Neural cell (in vitro differentiated cells): Measurements from ENCODE around the gene NNT. TPM values are rescaled to one million over a fixed set of nuclear protein-coding genes. Genes with fewer than 3 reads are reported as not detected.

Source experiments
- H2AFZ ChIP-seq: fragments of 200-600, 300-800 bp; sonication (generic), shearing (Covaris generic); 2 replicates; pipeline ENCODE4 v1.6.0; 2014; ENCODE audit warnings: low read depth, mild to moderate bottlenecking, antibody characterized with exemption, low read length, moderate library complexity
- H3F3A ChIP-seq: fragments of 200-600 bp; shearing (Covaris generic); 2 replicates; pipeline ENCODE4 v1.6.1; 2016; ENCODE audit warnings: mild to moderate bottlenecking, moderate library complexity, mixed read lengths, antibody characterized with exemption, low read length; ENCODE audit not compliant: insufficient read depth, poor library complexity, severe bottlenecking
- H3K27ac ChIP-seq: fragments of 200-600, 300-800 bp; sonication (generic), shearing (Covaris generic); 2 replicates; pipeline ENCODE4 v1.5.1; 2014; ENCODE audit warnings: mild to moderate bottlenecking, low read length, moderate library complexity
- H3K27me3 ChIP-seq: fragments of 300-800, 200-600 bp; sonication (generic), shearing (Covaris generic); 2 replicates; pipeline ENCODE4 v1.6.0; 2014; ENCODE audit warnings: mild to moderate bottlenecking, low read depth, low read length, moderate library complexity; ENCODE audit not compliant: insufficient read depth
- H3K36me3 ChIP-seq: fragments of 300-800, 200-600 bp; sonication (generic), shearing (Covaris generic); 2 replicates; pipeline ENCODE4 v1.5.1; 2014; ENCODE audit warnings: mild to moderate bottlenecking, antibody characterized with exemption, low read length, moderate library complexity; ENCODE audit not compliant: insufficient read depth
- H3K4me2 ChIP-seq: fragments of 300-800, 200-600 bp; sonication (generic), shearing (Covaris generic); 2 replicates; pipeline ENCODE4 v1.6.0; 2014; ENCODE audit warnings: mild to moderate bottlenecking, low read length
- H3K4me3 ChIP-seq: fragments of 300-800, 200-600 bp; sonication (generic), shearing (Covaris generic); 2 replicates; pipeline ENCODE4 v1.5.1; 2014; ENCODE audit warnings: mild to moderate bottlenecking, low read length, moderate library complexity
- H3K79me2 ChIP-seq: fragments of 200-600 bp; shearing (Covaris generic); replicated peaks from 2 replicates; pipeline ENCODE4 v1.6.0; 2014; ENCODE audit warnings: mild to moderate bottlenecking, low read length, moderate library complexity; ENCODE audit not compliant: insufficient read depth
- H3K9ac ChIP-seq: fragments of 300-800, 200-600 bp; sonication (generic), shearing (Covaris generic); 2 replicates; pipeline ENCODE4 v1.6.1; 2016; ENCODE audit warnings: mild to moderate bottlenecking, low read length, mixed read lengths
- H3K9me2 ChIP-seq: fragments of 200-600 bp; shearing (Covaris generic); 2 replicates; pipeline ENCODE4 v1.6.1; 2016; ENCODE audit warnings: mild to moderate bottlenecking, low read length, mixed read lengths; ENCODE audit not compliant: insufficient read depth
- H3K9me3 ChIP-seq: fragments of 200-600, 300-800 bp; sonication (generic), shearing (Covaris generic); 2 replicates; pipeline ENCODE4 v1.6.1; 2016; ENCODE audit warnings: mild to moderate bottlenecking, mixed run types, low read length, moderate library complexity, mixed read lengths
- H4K20me1 ChIP-seq: fragments of 200-600 bp; shearing (Covaris generic); 2 replicates; pipeline ENCODE4 v1.6.1; 2016; ENCODE audit warnings: mild to moderate bottlenecking, mixed run types; ENCODE audit not compliant: insufficient read depth
- EP300 ChIP-seq: fragments of 450-650 bp; conservative IDR thresholded peaks from 2 replicates; pipeline ENCODE4 v1.6.1; 2014; ENCODE audit warnings: antibody characterized with exemption, mild to moderate bottlenecking, moderate library complexity; ENCODE audit not compliant: poor library complexity, severe bottlenecking
- EZH2 ChIP-seq: fragments of 200-600, 300-800 bp; shearing (Covaris generic), sonication (generic); IDR thresholded peaks from 2 replicates; pipeline ENCODE4 v1.6.1; 2014; ENCODE audit warnings: antibody characterized with exemption, low read length, borderline replicate concordance, mild to moderate bottlenecking; ENCODE audit not compliant: insufficient read depth, poor library complexity, severe bottlenecking
- MXI1 ChIP-seq: fragments of 450-650 bp; conservative IDR thresholded peaks from 2 replicates; pipeline ENCODE4 v1.6.1; 2014; ENCODE audit warnings: antibody characterized with exemption, mild to moderate bottlenecking; ENCODE audit not compliant: poor library complexity, severe bottlenecking
- POLR2AphosphoS5 ChIP-seq: IDR thresholded peaks from 2 replicates; pipeline ENCODE4 v1.6.1; 2012
- RAD21 ChIP-seq: fragments of 450-650 bp; conservative IDR thresholded peaks from 2 replicates; pipeline ENCODE4 v1.6.1; 2014; ENCODE audit warnings: antibody characterized with exemption, mild to moderate bottlenecking, moderate library complexity
- SMC3 ChIP-seq: fragments of 450-650 bp; conservative IDR thresholded peaks from 2 replicates; pipeline ENCODE4 v1.6.1; 2014; ENCODE audit warnings: antibody characterized with exemption, mild to moderate bottlenecking, moderate library complexity; ENCODE audit not compliant: poor library complexity
- TAF1 ChIP-seq: IDR thresholded peaks from 2 replicates; pipeline ENCODE4 v1.6.1; 2012; ENCODE audit warnings: low read depth
- polyA plus RNA-seq: library from polyadenylated mRNA; depleted of rRNA; stranded (reverse); fragments of >200 nt; gene quantifications from 2 replicates; pipeline ENCODE4 v1.2.3, GENCODE V29; 2014
- TF ChIP-seq, protein P1 (sequence below): IDR thresholded peaks from 2 replicates; pipeline ENCODE4 v1.6.1; 2012; ENCODE audit warnings: borderline replicate concordance
- TF ChIP-seq, protein P2 (sequence below): fragments of 450-650 bp; IDR thresholded peaks from 2 replicates; pipeline ENCODE4 v1.5.1; 2014; ENCODE audit warnings: antibody characterized with exemption, mild to moderate bottlenecking, moderate library complexity; ENCODE audit not compliant: poor library complexity, severe bottlenecking

NNT gene
- polyA plus RNA-seq, 1 donor from 2014 or later = 120 TPM

DNA sequence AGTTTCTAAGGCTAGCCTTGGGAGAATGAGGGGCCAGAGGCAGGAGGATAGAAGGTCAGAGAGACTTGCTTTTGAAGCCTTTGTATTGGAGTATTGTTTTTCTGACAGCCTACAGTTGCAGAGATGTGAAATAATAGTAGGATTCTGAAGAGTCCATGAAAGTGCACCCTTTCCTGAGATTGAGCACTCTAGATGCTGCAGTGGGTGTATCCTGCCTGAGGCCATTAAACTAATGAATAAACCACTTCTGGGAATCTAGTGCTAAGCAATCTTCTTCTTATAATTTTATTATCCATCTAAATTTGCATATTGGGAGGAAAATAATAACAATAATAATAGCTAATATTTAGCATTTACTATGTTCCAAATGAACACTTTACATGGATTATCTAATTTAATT, 19.3 kb upstream of the NNT start:
- H3K4me3 ChIP-seq = no peak overlapping the region
- no peaks in the 10 kb centered on the region for H3K9me2 ChIP-seq
- H3K9ac ChIP-seq = no peak overlapping the region
- no peaks in the 10 kb centered on the region for H3K27me3 ChIP-seq
- no peak overlapping the region for H3K4me2 ChIP-seq
- no peak overlapping the region for H3K27ac ChIP-seq
- H3F3A ChIP-seq = no peaks in the 10 kb centered on the region
- no peaks in the 10 kb centered on the region for H3K79me2 ChIP-seq
- peaks cover 3% of the 10 kb centered on the region for H3K36me3 ChIP-seq
- TF ChIP-seq RAD21 = no peak
- no peak for TF ChIP-seq MXI1
- TF ChIP-seq, protein P1, sequence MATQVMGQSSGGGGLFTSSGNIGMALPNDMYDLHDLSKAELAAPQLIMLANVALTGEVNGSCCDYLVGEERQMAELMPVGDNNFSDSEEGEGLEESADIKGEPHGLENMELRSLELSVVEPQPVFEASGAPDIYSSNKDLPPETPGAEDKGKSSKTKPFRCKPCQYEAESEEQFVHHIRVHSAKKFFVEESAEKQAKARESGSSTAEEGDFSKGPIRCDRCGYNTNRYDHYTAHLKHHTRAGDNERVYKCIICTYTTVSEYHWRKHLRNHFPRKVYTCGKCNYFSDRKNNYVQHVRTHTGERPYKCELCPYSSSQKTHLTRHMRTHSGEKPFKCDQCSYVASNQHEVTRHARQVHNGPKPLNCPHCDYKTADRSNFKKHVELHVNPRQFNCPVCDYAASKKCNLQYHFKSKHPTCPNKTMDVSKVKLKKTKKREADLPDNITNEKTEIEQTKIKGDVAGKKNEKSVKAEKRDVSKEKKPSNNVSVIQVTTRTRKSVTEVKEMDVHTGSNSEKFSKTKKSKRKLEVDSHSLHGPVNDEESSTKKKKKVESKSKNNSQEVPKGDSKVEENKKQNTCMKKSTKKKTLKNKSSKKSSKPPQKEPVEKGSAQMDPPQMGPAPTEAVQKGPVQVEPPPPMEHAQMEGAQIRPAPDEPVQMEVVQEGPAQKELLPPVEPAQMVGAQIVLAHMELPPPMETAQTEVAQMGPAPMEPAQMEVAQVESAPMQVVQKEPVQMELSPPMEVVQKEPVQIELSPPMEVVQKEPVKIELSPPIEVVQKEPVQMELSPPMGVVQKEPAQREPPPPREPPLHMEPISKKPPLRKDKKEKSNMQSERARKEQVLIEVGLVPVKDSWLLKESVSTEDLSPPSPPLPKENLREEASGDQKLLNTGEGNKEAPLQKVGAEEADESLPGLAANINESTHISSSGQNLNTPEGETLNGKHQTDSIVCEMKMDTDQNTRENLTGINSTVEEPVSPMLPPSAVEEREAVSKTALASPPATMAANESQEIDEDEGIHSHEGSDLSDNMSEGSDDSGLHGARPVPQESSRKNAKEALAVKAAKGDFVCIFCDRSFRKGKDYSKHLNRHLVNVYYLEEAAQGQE = no peak
- no peak for TF ChIP-seq TAF1
- no peak for TF ChIP-seq EZH2
- TF ChIP-seq, protein P2, sequence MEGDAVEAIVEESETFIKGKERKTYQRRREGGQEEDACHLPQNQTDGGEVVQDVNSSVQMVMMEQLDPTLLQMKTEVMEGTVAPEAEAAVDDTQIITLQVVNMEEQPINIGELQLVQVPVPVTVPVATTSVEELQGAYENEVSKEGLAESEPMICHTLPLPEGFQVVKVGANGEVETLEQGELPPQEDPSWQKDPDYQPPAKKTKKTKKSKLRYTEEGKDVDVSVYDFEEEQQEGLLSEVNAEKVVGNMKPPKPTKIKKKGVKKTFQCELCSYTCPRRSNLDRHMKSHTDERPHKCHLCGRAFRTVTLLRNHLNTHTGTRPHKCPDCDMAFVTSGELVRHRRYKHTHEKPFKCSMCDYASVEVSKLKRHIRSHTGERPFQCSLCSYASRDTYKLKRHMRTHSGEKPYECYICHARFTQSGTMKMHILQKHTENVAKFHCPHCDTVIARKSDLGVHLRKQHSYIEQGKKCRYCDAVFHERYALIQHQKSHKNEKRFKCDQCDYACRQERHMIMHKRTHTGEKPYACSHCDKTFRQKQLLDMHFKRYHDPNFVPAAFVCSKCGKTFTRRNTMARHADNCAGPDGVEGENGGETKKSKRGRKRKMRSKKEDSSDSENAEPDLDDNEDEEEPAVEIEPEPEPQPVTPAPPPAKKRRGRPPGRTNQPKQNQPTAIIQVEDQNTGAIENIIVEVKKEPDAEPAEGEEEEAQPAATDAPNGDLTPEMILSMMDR = no peak
- no peak for TF ChIP-seq EP300
- no peak for TF ChIP-seq SMC3
- no peak for TF ChIP-seq POLR2AphosphoS5
- H2AFZ ChIP-seq = no peak overlapping the region
- no peaks in the 10 kb centered on the region for H4K20me1 ChIP-seq
- no peaks in the 10 kb centered on the region for H3K9me3 ChIP-seq

DNA sequence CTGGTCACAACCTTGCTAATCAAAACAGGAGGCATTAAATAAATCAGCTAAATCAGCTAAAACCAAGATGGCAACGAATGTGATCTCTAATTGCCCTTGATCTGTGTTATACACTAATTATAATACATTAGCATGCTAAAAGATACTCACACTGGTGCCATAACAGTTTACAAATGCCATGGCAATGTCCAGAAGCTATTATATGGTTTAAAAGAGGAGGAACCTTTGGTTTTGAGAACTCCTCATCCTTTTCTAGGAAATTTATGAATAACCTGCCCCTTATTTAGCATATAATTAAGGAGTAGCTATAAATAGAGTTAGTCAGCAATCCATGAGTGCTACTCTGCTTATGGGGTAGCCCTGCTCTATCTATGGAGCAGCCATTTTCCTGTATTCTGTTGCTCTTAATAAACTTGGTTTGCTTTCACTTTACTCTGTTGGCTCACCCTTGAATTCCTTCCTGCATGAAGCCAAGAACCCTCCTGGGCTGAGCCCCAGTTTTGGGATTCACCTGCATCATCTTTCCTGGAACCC, 18.7 kb upstream of the NNT start:
- Histone ChIP-seq H3K79me2 (no peaks in the 10 kb centered on the region), H4K20me1 (no peaks in the 10 kb centered on the region), H3K9me2 (no peaks in the 10 kb centered on the region), H3K27ac (no peak overlapping the region), H3K4me2 (no peak overlapping the region), H3K9me3 (no peaks in the 10 kb centered on the region), H2AFZ (no peak overlapping the region), H3K27me3 (no peaks in the 10 kb centered on the region), H3K36me3 (peaks cover 3% of the 10 kb centered on the region), H3K4me3 (no peak overlapping the region), H3F3A (no peaks in the 10 kb centered on the region), H3K9ac (no peak overlapping the region)
- TF ChIP-seq EP300 (no peak), RAD21 (no peak), MXI1 (no peak), TAF1 (no peak), EZH2 (no peak), SMC3 (no peak), POLR2AphosphoS5 (no peak)
- TF ChIP-seq, protein P2 = no peak
- TF ChIP-seq, protein P1 = no peak
